Measurements from ENCODE around the gene ZEB2.

- no peak for TF ChIP-seq POLR2A (IDR thresholded peaks at IDR 0.05; ENCODE audit: control extremely low read depth in 1 of 2, low read depth in 2 of 2, low read length in 2 of 2)
- TF ChIP-seq FOSL1 (IDR thresholded peaks at IDR 0.05; ENCODE audit: insufficient read depth, low read depth, low read length) = no peak
- TF ChIP-seq, protein P1, sequence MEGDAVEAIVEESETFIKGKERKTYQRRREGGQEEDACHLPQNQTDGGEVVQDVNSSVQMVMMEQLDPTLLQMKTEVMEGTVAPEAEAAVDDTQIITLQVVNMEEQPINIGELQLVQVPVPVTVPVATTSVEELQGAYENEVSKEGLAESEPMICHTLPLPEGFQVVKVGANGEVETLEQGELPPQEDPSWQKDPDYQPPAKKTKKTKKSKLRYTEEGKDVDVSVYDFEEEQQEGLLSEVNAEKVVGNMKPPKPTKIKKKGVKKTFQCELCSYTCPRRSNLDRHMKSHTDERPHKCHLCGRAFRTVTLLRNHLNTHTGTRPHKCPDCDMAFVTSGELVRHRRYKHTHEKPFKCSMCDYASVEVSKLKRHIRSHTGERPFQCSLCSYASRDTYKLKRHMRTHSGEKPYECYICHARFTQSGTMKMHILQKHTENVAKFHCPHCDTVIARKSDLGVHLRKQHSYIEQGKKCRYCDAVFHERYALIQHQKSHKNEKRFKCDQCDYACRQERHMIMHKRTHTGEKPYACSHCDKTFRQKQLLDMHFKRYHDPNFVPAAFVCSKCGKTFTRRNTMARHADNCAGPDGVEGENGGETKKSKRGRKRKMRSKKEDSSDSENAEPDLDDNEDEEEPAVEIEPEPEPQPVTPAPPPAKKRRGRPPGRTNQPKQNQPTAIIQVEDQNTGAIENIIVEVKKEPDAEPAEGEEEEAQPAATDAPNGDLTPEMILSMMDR (IDR thresholded peaks at IDR 0.05; ENCODE audit: control extremely low read depth in 1 of 3, insufficient read depth in 1 of 3, low read depth in 1 of 3, low read length in 3 of 3) = no peak
- no peak for TF ChIP-seq CHD1 (IDR thresholded peaks at IDR 0.05; ENCODE audit: low read depth, low read length)
Measured at GRCh38 chr2:144541396-144541795, 21.5 kb upstream of the ZEB2 start.
